DND-41 (cell line): ENCODE measurements around the gene NINJ1.

Experiments
- ATAC-seq: fragments of 200-7000 bp; cut with Tn5 transposase; 3 replicates; pipeline ENCODE4 v1.9.1; 2021; ENCODE audit warnings: low read depth; ENCODE audit not compliant: insufficient read depth
- DNase-seq: peaks from one replicate; pipeline ENCODE4 v3.0.0-alpha.2; 2020
- H2AFZ ChIP-seq: 2 replicates; pipeline ENCODE4 v1.6.0; 2012; ENCODE audit warnings: low read depth, low read length
- H3K27ac ChIP-seq: 2 replicates; pipeline ENCODE4 v1.5.1; 2012; ENCODE audit warnings: low read length, inconsistent platforms
- H3K27me3 ChIP-seq: fragments of 200-600 bp; sonication (generic); 2 replicates; pipeline ENCODE4 v1.6.0; 2012; ENCODE audit warnings: low read length, mild to moderate bottlenecking, inconsistent platforms; ENCODE audit not compliant: insufficient read depth, poor library complexity
- H3K36me3 ChIP-seq: 2 replicates; pipeline ENCODE4 v1.5.1; 2012; ENCODE audit warnings: low read length, inconsistent platforms; ENCODE audit not compliant: insufficient read depth
- H3K4me1 ChIP-seq: 2 replicates; pipeline ENCODE4 v1.5.1; 2012; ENCODE audit warnings: mild to moderate bottlenecking, low read length; ENCODE audit not compliant: insufficient read depth
- H3K4me2 ChIP-seq: 2 replicates; pipeline ENCODE4 v1.6.0; 2012; ENCODE audit warnings: mild to moderate bottlenecking, moderate library complexity, low read length, inconsistent platforms; ENCODE audit not compliant: insufficient read depth
- H3K4me3 ChIP-seq, 2 experiments: fragments of 200-600 bp in 1 of 2; shearing (Covaris generic) in 1 of 2; 2 replicates each; pipeline ENCODE4 v1.5.1; 2012 to 2016; ENCODE audit warnings: inconsistent platforms in 2 of 2, low read length in 2 of 2, mild to moderate bottlenecking in 2 of 2, low read depth in 1 of 2, moderate library complexity in 1 of 2
- H3K79me2 ChIP-seq: 2 replicates; pipeline ENCODE4 v1.6.0; 2012; ENCODE audit warnings: low read length, inconsistent platforms; ENCODE audit not compliant: insufficient read depth
- H3K9ac ChIP-seq: 2 replicates; pipeline ENCODE4 v1.6.0; 2012; ENCODE audit warnings: low read depth, mild to moderate bottlenecking, inconsistent platforms, low read length, moderate library complexity
- H3K9me3 ChIP-seq: 2 replicates; pipeline ENCODE4 v1.5.1; 2012; ENCODE audit warnings: low read length, moderate library complexity, mild to moderate bottlenecking, inconsistent platforms; ENCODE audit not compliant: insufficient read depth, severe bottlenecking
- H4K20me1 ChIP-seq: 2 replicates; pipeline ENCODE4 v1.6.0; 2012; ENCODE audit warnings: low read length; ENCODE audit not compliant: insufficient read depth
- EZH2 ChIP-seq: IDR thresholded peaks from 3 replicates; pipeline ENCODE4 v1.6.1; 2012; ENCODE audit warnings: borderline replicate concordance, low read depth, mild to moderate bottlenecking, moderate library complexity, low read length, inconsistent platforms; ENCODE audit not compliant: severe bottlenecking
- TF ChIP-seq, protein P1 (sequence below): IDR thresholded peaks from 2 replicates; pipeline ENCODE4 v1.5.1; 2012; ENCODE audit warnings: borderline replicate concordance, low read length, moderate library complexity, mild to moderate bottlenecking; ENCODE audit not compliant: poor library complexity, severe bottlenecking; ENCODE audit errors: extremely low read depth

Gene NINJ1

DNA sequence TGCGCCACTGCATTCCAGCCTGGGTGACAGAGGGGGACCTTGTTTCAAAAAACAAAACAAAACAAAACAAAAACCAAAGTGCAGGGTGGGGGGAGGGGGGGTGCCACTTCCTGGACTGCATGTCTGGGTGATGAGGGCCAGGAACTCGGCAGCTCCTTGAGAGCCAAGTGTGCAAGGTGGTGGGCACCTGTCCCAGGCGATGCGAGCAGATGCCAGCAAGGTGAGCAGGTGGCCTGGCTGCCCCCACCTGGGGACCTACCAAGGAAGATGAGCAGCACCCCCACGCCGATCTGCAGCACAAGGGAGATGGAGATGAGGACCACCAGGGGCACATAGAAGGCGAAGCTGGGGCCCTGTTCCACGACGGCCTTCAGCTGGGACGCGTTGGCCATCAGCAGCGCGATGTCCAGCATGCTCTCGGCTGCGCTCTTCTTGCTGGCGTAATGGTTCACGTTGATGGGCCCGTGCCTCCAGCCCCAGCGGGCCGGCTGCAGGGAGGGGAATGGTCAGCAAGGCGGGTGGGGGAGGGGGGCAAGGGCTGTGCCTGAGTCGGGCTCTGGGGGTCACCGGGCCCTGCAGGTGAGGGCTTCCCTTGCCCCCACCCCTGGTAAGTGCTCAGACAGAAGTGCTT lies 7.8 kb downstream of the NINJ1 start:
- Histone ChIP-seq H2AFZ (no peak overlapping the region), H3K9me3 (no peaks in the 10 kb centered on the region), H3K27me3 (no peaks in the 10 kb centered on the region), H3K27ac (no peak overlapping the region), H3K79me2 (0 out of 2 replicates have a peak, but pooled peaks cover 1% of the 10 kb centered on the region), H3K4me3 (no peak overlapping the region), H4K20me1 (peaks cover 7% of the 10 kb centered on the region; the same call in 1 of the 2 replicates), H3K4me1 (peaks cover under 1% of the 10 kb centered on the region; the same call in 1 of the 2 replicates), H3K4me2 (no peak overlapping the region), H3K9ac (no peak overlapping the region), H3K36me3 (peaks cover 9% of the 10 kb centered on the region)
- DNase-seq (no peak), ATAC-seq (no peak)
- TF ChIP-seq EZH2, result no peak
- TF ChIP-seq, protein P1, sequence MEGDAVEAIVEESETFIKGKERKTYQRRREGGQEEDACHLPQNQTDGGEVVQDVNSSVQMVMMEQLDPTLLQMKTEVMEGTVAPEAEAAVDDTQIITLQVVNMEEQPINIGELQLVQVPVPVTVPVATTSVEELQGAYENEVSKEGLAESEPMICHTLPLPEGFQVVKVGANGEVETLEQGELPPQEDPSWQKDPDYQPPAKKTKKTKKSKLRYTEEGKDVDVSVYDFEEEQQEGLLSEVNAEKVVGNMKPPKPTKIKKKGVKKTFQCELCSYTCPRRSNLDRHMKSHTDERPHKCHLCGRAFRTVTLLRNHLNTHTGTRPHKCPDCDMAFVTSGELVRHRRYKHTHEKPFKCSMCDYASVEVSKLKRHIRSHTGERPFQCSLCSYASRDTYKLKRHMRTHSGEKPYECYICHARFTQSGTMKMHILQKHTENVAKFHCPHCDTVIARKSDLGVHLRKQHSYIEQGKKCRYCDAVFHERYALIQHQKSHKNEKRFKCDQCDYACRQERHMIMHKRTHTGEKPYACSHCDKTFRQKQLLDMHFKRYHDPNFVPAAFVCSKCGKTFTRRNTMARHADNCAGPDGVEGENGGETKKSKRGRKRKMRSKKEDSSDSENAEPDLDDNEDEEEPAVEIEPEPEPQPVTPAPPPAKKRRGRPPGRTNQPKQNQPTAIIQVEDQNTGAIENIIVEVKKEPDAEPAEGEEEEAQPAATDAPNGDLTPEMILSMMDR, result no peak

DNA sequence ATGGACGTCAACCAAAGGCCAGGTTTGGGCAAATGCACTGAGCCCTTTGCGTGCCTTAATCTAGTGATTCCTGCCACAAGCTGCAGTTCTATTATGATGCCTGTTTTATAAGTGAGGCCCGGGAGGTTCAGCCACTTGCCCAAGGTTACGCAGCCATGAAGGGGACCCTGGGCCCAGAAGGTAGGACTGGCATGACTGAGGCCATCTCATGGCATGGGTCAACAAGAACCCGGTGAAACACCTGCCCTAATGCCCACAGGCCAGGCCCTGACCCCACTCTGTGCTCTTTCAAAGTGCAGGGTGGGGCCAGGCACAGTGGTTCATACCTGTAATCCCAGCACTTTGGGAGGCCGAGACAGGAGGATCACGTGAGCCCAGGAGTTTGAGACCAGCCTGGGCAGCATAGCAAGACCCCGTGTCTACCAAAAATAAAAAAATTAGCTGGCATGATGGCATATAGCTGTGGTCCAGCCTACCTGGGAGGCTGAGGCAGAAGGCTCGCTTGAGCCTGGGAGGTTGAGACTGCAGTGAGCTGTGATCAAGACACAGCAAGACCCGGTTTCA lies 8.6 kb downstream of the NINJ1 start:
- DNase-seq, result no peak
- Histone ChIP-seq H3K4me3 (no peak overlapping the region), H3K4me2 (no peak overlapping the region), H2AFZ (no peak overlapping the region), H3K79me2 (no peaks in the 10 kb centered on the region), H3K36me3 (peaks cover 9% of the 10 kb centered on the region), H3K27ac (no peak overlapping the region), H3K9me3 (no peaks in the 10 kb centered on the region), H3K27me3 (no peaks in the 10 kb centered on the region), H3K4me1 (no peaks in the 10 kb centered on the region), H3K9ac (no peak overlapping the region), H4K20me1 (peaks cover 6% of the 10 kb centered on the region; the same call in 1 of the 2 replicates)
- TF ChIP-seq, protein P1, result no peak
- TF ChIP-seq EZH2, result no peak
- ATAC-seq, result no peak

DNA sequence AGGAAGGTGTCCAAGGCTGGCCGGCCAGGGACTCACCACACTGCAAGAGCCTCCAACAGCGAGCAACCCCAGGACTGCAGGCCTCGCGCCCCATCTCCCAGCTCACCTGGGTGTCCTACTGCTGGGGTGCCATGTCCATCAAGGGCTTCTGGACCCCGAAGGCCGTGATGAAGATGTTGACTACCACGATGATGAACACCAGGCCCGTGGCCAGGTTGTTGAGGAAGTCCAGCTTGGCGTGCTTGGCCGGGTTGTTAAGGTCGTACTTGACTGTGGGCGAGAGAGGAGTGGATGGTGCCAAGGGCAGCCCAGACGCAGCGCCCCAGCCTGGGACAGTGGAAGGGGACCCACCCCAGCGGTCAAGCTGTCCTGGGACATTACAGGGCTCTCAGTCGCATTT lies 9.3 kb downstream of the NINJ1 start:
- Histone ChIP-seq H3K36me3 (peaks cover 9% of the 10 kb centered on the region), H3K27ac (no peak overlapping the region), H3K4me2 (no peak overlapping the region), H3K79me2 (no peaks in the 10 kb centered on the region), H3K9ac (no peak overlapping the region), H3K4me1 (no peaks in the 10 kb centered on the region), H3K4me3 (no peak overlapping the region), H3K27me3 (no peaks in the 10 kb centered on the region), H4K20me1 (peaks cover 5% of the 10 kb centered on the region; the same call in 1 of the 2 replicates), H3K9me3 (no peaks in the 10 kb centered on the region), H2AFZ (no peak overlapping the region)
- TF ChIP-seq, protein P1, result no peak
- no peak for TF ChIP-seq EZH2
- ATAC-seq (no peak), DNase-seq (no peak)
